Stomach smooth muscle (tissue), 2 donors: ENCODE measurements around the gene SUCLG1.
"Not testable (repeated sequence)": the region's sequence is repeated elsewhere in the genome, so short reads cannot be mapped to it uniquely, and the experiment has no call there.

ENCODE experiments used
- H3K27ac ChIP-seq: one replicate; pipeline ENCODE4 v1.7.0; 2013; ENCODE audit warnings: mild to moderate bottlenecking, low read length, inconsistent platforms
- H3K27me3 ChIP-seq, 2 donors: one replicate each; pipeline ENCODE4 v1.7.0; 2013; ENCODE audit warnings: low read length in 2 of 2; ENCODE audit not compliant: insufficient read depth in 2 of 2, control insufficient read depth in 1 of 2
- H3K36me3 ChIP-seq, 2 donors: one replicate each; pipeline ENCODE4 v1.7.0; 2013; ENCODE audit warnings: low read length in 2 of 2; ENCODE audit not compliant: control insufficient read depth in 2 of 2, insufficient read depth in 2 of 2
- H3K4me1 ChIP-seq: one replicate; pipeline ENCODE4 v1.7.0; 2013; ENCODE audit warnings: low read length; ENCODE audit not compliant: control insufficient read depth, insufficient read depth
- H3K4me3 ChIP-seq, 2 donors: one replicate each; pipeline ENCODE4 v1.7.0; 2013; ENCODE audit warnings: low read length in 2 of 2
- H3K9ac ChIP-seq, 2 donors: one replicate each; pipeline ENCODE4 v1.7.0; 2013; ENCODE audit warnings: low read length in 2 of 2, mild to moderate bottlenecking in 1 of 2
- H3K9me3 ChIP-seq, 2 donors: one replicate each; pipeline ENCODE4 v1.7.0; 2013; ENCODE audit warnings: low read length in 2 of 2; ENCODE audit not compliant: control insufficient read depth in 2 of 2
- donor health status: healthy.
- donor health status: Pancreatic carcinoma.

Gene SUCLG1

DNA sequence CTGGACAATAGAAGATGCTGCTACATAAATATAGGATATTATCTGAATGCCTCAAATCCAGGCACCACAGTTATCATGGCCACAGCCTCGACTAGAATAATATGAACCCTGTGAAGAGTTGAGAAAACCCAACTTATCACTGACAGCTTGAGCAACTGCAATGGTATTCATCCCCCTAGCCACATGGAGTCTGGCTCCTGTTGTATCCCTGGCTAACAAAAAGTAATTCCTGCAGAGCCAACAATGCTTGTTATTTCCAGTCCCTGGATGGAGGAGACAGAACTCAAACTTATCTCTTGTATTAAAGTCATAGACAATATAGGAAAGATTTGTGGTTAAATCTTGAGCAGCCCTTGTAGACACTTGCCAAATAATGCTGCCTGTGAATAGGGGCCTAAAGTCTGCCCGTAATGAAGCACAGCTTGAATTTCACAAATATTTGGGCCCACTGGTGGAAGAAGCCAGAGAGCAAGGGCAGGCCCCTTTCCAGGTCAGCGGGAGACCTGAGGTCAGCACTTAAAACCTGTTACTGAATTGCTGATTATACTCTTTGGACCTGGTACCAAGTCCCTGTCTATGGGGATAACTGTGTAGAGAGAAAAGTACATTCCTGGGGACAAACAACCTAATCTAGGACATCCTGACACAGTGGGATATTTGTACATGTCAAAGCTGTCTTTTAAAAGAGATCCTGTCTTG is 28.4 kb upstream of the SUCLG1 start:
- H3K27me3 ChIP-seq = no peaks in the 10 kb centered on the region
- no peaks in the 10 kb centered on the region for H3K36me3 ChIP-seq
- H3K4me3 ChIP-seq = no peak overlapping the region
- no peaks in the 10 kb centered on the region for H3K9me3 ChIP-seq
- H3K9ac ChIP-seq = no peak overlapping the region
- H3K27ac ChIP-seq = no peak overlapping the region
- no peaks in the 10 kb centered on the region for H3K4me1 ChIP-seq

DNA sequence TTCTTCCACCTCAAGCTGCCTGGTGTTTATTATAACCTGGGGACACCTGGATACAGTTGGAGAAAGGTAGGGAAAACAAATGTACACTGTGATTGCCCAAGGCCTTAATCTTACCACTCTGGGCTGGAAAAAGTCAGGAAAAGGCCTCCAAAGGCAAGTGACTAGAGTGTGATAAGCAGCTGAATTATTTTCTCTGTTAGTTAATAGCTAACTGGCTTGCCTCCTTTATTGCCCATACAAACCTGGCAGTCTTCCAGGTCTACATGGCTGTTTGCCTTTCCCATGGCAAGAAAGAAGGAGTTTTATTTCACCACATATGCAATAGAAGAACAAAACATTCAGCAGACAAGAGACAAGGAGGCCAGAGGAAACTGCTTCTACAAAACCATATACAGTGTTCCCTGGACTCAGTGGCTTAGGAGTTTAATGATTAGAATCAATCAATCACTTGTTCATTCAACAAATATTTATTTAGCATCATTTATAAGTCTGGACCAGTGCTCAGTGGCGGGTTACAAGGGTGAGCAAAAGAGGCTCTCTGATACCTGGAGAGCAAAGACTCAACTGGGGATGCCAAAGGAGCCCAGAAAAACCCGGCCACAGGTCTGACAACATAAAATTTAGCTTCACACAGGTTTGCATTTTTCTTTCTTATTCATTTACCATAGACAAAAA is 27.5 kb upstream of the SUCLG1 start:
- Histone ChIP-seq H3K9ac (no peak overlapping the region), H3K27me3 (no peaks in the 10 kb centered on the region), H3K4me1 (no peaks in the 10 kb centered on the region), H3K4me3 (no peak overlapping the region), H3K9me3 (no peaks in the 10 kb centered on the region), H3K27ac (no peak overlapping the region), H3K36me3 (no peaks in the 10 kb centered on the region)

DNA sequence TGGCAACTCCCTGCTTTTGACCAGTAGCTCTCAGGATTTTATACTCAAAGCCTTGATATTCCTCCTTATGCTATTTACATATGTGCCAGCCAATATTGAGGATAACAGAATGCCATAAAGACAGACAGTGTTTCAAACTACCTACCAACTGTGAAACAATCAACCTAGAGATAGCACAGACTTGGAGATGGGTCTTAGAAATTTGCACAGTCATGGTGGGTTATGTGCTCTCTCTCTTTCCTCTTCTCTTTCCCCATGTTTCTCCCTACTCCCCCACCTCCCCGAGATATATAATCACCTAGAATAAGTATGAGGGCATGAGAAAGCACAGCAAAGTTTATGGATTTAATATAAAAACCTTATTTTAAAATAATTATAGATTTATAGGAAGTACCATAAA is 24.2 kb upstream of the SUCLG1 start:
- no peak overlapping the region for H3K27ac ChIP-seq
- H3K27me3 ChIP-seq = no peaks in the 10 kb centered on the region
- no peak overlapping the region for H3K9ac ChIP-seq
- H3K4me3 ChIP-seq = no peak overlapping the region
- no peaks in the 10 kb centered on the region for H3K36me3 ChIP-seq
- H3K9me3 ChIP-seq = no peaks in the 10 kb centered on the region
- H3K4me1 ChIP-seq = no peaks in the 10 kb centered on the region

DNA sequence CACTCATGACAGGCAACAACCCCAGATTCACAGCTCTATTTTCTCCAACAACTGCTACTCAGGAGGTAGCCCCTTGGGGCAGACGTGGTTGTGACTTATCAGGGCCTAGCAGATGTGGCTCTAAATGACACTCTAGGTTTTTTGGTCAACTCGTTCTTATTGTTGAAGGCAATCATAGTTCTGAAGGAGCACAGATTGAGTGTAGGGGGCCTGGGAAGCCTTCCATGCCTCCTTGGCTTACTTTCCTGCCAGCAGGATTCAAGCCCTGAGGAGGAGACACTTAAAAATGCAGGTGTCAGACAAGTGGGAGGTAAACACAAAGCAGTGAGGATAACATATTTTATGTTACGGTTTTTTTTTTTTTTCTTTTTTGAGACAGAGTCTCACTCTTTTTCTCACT is 23.5 kb upstream of the SUCLG1 start:
- Histone ChIP-seq H3K27me3 (no peaks in the 10 kb centered on the region), H3K4me1 (no peaks in the 10 kb centered on the region), H3K9me3 (no peaks in the 10 kb centered on the region)

DNA sequence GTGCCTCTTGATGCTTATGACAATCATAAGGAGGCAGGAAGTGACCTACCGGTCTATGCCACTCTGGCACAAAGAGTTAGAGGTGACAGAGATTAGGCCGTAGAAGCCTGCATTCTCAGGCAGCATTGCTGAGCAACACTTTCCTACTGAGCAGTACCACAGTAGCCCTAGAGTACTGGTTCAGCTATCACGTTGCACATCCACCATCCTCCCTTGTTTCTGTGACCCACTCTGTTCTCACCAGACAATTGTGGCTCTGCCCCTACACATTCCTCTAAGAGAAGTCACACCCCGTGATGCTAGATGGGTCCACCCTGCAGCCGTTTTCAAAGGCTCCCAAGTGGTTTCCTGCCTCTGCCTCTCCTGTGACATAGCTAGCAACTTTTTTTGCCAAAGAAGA is 22.6 kb upstream of the SUCLG1 start:
- H3K9me3 ChIP-seq = peaks cover 0 to 6% of the 10 kb centered on the region in 2 donors
- no peaks in the 10 kb centered on the region for H3K4me1 ChIP-seq
- no peaks in the 10 kb centered on the region for H3K36me3 ChIP-seq
- H3K27me3 ChIP-seq = no peaks in the 10 kb centered on the region
- H3K4me3 ChIP-seq = no peak overlapping the region
- no peak overlapping the region for H3K9ac ChIP-seq
- H3K27ac ChIP-seq = no peak overlapping the region

More for the DNA sequence above, 23.5 kb upstream of the SUCLG1 start:
- H3K4me3 ChIP-seq = no peak overlapping the region
- H3K9ac ChIP-seq = no peak overlapping the region
- H3K36me3 ChIP-seq = no peaks in the 10 kb centered on the region
- no peak overlapping the region for H3K27ac ChIP-seq

DNA sequence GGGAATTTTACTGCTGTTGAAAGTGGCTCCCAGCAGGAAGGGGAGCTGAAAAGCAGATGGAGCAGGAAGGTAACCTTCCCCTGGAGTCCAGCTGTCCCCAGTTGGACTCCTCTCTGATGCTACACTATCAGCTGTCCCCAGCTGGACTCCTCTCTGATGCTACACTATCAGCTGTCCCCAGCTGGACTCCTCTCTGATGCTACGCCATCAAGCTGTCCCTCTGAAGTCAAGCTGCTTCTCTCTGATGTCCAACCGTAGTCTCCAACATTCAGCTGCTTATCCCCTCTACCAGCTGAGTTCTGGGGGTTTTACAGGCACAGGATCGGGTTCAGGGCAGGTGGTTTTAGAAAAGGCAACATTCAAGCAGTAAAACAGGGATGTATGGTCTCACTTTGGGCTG is 19.8 kb upstream of the SUCLG1 start:
- Histone ChIP-seq H3K9me3 (peaks cover 0 to 6% of the 10 kb centered on the region in 2 donors), H3K36me3 (no peaks in the 10 kb centered on the region), H3K27me3 (no peaks in the 10 kb centered on the region), H3K9ac (no peak overlapping the region), H3K4me1 (no peaks in the 10 kb centered on the region), H3K27ac (no peak overlapping the region), H3K4me3 (no peak overlapping the region)

DNA sequence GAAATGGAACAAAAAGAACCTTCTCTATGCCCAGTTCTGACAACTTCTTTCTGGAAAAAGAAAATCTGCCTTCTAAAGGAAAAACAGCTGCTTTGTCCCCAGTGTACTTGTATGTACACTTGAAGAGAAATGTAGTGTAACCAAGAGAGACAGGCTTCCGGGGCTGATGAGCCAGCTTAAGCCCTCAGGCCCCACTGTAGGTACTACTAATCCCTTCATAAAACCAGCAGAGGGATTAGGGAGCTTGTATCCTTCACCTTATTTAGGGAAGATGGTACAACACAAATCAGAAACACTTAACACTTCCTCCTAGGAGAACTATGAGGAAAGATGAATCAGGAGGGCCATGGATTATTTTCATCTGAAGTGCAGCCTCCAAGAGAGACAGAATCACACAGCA is 18.8 kb upstream of the SUCLG1 start:
- H3K9ac ChIP-seq = no peak overlapping the region
- H3K27ac ChIP-seq = no peak overlapping the region
- no peak overlapping the region for H3K4me3 ChIP-seq
- peaks cover 0 to 6% of the 10 kb centered on the region in 2 donors for H3K9me3 ChIP-seq
- H3K4me1 ChIP-seq = no peaks in the 10 kb centered on the region
- no peaks in the 10 kb centered on the region for H3K36me3 ChIP-seq
- no peaks in the 10 kb centered on the region for H3K27me3 ChIP-seq

DNA sequence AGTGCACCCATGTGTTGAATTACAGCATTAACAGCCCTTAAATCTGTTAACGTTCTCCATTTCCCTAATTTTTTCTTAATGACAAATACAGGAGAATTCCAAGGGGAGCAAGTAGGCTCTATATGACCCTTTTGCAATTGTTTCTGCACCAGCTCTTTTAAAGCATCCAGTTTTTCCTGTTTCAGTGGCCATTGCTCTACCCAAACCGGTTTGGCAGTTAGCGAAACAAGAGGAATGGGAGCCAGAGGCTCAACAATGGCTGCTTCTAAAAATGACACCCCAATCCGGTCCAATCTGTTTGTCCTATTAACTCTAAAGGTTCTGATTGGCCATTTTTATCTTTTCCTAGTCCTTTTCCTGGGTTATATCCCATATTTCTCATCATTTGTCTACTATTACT is 15.1 kb upstream of the SUCLG1 start:
- H3K9me3 ChIP-seq = peaks cover 2 to 6% of the 10 kb centered on the region in 2 donors
- H3K4me1 ChIP-seq = no peaks in the 10 kb centered on the region
- H3K4me3 ChIP-seq = no peak overlapping the region
- no peak overlapping the region for H3K27ac ChIP-seq
- H3K27me3 ChIP-seq = no peaks in the 10 kb centered on the region
- no peak overlapping the region for H3K9ac ChIP-seq
- H3K36me3 ChIP-seq = no peaks in the 10 kb centered on the region

DNA sequence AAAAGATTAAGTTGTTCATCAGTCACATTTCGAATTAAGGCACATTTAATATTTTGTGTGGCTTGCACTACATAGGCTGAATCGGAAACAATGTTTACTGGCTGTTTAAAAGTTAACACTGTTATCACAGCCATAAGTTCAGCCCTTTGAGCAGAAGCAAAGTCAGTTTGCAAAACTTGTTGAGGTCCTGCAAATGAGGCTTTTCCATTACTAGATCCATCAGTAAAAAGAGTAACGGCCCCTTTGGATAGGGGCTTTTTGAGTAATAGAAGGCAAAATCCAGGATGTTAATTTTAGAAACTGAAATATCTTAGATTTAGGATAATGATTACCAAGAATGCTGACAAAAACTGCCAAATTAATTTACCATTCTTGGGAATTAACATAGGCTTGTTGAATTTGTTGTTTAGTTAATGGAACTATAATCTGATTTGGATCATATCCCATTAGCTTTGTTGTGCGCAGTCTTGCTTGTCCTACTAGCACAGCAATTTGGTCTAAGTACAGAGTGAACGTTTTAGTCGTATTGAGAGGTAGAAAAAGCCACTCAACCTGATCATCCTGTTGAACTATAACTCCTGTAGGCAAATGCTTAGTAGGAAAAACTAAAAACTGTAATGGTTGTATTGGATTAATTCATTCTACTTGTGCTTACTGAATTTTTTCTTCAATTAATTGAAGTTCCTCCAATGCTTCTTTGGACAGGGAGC is 13.9 kb upstream of the SUCLG1 start:
- H3K36me3 ChIP-seq = no peaks in the 10 kb centered on the region
- no peak overlapping the region for H3K4me3 ChIP-seq
- no peak overlapping the region for H3K9ac ChIP-seq
- H3K9me3 ChIP-seq = peaks cover 2 to 6% of the 10 kb centered on the region in 2 donors
- H3K27me3 ChIP-seq = no peaks in the 10 kb centered on the region
- no peaks in the 10 kb centered on the region for H3K4me1 ChIP-seq
- H3K27ac ChIP-seq = no peak overlapping the region

DNA sequence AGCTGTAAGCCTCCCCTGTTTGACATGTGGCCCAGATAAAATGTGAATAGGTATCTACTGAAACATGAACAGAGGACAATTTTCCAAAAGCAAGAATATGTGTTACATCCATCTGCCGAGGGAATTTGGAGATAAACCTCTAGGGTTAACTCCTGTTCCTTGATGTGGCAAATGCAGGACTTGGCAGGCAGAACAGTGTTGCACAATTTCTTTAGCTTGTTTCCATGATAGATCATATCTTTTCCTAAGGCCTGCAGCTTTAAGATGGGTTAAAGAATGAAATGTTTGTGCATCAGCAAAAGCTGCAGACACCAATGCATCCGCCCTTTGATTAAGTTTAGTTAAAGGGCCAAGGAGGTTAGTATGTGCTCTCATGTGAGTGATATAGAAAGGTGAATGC is 13.3 kb upstream of the SUCLG1 start:
- not testable (repeated sequence) for H3K9ac ChIP-seq, H3K4me1 ChIP-seq, H3K27me3 ChIP-seq, H3K4me3 ChIP-seq, H3K9me3 ChIP-seq, H3K36me3 ChIP-seq, H3K27ac ChIP-seq

DNA sequence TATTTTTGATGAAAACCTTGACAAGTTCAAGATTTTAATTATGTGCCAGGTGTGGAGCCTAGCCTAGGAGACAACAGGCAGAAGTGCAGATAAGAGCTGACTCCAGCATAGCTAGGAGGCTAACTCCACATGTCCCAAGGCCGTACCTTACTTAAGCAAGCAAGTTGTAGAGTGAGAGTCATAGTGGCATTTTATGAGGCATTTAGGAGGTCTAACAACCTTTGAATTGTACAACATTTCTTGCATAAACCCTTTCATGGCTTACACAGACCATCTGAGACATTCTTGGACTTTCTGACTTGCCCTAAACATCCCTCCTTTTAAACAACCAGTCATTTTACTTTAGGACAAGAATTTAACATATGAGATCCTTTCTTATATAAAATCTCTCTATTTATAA is 8.3 kb upstream of the SUCLG1 start:
- Histone ChIP-seq H3K36me3 (no peaks in the 10 kb centered on the region), H3K27ac (no peak overlapping the region), H3K27me3 (no peaks in the 10 kb centered on the region), H3K4me1 (no peaks in the 10 kb centered on the region), H3K4me3 (no peak overlapping the region), H3K9me3 (peaks cover 0 to 2% of the 10 kb centered on the region in 2 donors), H3K9ac (no peak overlapping the region)
